Measurements from ENCODE around the gene TMEM50A.
"Not testable (repeated sequence)": the region's sequence is repeated elsewhere in the genome, so short reads cannot be mapped to it uniquely, and the experiment has no call there.

TMEM50A gene

GRCh38 chr1:25337483-25338187, 499 bp upstream of the TMEM50A start:
- peak in 1 of 4 experiments; percentile 31 for DNase-seq

- DNase-seq, result no peak
These were observed 852 bp downstream of the TMEM50A start for GRCh38 chr1:25338986-25339385.

DNA sequence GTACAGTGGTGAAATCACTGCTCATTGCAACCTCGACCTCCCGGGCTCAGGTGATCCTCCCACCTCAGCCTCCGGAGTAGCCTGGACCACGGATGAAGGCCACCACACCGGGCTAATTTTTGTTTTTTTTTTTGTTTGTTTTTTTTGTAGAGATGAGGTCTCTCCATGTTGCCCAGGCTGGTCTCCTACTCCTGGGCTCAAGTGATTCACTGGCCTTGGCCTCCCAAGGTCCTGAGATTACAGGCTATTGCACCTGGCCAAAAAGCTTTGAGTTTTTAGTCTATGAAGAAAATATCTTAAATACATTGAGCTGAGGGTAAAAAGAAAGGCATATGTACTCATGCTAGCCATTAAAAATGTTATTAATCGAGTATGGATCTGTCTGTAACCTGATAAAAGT, 3.6 kb downstream of the TMEM50A start:
- no peak for DNase-seq

GRCh38 chr1:25342846-25343245, 4.7 kb downstream of the TMEM50A start:
- no peak for DNase-seq

DNA sequence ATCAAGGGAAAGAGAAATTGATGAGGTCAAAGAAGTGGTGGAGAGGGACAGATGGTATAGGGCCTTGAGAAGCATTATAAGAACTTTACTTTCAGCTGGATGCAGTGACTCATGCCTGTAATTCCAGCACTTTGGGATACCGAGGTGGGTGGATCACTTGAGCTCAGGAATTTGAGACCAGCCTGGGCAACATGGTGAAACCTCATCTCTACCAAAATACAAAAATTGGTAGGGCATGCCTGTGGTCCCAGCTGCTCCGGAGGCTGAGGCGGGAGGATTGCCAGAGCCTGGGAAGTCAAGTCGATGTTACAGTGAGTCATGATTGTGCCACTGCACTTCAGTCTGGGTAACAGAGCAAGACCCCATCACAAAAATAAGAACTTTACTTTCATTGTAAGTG, 5.7 kb downstream of the TMEM50A start:
- no peak for DNase-seq

GRCh38 chr1:25347556-25347955, 9.4 kb downstream of the TMEM50A start:
- DNase-seq, result no peak

GRCh38 chr1:25349606-25350005, 11.5 kb downstream of the TMEM50A start:
- no peak for DNase-seq

DNA sequence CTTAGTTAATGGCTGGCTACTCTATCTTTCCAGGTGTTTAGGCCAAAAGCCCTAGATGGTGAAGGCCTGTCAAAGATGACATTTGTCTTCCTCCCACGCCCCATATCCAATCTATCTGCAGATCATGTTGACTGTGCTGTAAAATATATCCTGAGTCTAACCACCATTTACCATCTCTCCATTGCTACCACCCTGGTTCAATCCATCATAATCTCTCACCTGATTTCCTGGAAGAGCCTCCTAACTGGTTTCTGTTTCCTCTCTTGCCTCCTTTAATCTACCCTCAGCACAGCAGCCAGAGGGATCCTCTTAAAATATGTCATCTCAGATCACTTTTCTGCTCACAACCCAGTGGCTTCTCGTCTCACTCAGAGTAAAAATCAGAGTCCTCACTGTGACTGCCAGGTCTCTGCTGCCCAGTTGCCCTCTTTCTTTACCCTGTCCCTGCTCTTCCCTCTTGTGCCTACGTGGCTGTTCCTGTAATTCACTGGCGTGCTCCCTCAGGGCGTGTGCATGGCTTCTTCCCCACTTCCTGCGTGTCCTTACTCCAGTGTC, 17.8 kb downstream of the TMEM50A start:
- no peak for DNase-seq

DNA sequence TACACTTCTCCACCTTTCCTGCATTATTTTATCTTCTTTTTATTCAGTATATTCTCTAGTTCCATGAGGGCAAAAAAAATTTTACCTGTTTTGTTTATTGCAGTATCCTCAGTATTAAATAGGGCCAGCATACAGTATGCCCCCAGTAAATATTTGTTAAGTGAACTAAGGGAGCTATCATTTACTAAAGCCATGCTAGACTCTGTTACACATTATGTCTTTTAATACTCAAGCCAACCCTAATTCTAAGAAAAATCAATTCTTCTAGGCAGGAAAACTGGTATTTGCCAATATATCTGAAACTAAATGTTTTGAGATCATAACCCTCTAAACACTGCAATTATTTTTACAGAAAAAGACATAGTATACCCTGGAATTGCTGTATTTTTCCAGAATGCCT, 18.3 kb downstream of the TMEM50A start:
- no peak for DNase-seq

GRCh38 chr1:25356848-25357247, 18.7 kb downstream of the TMEM50A start:
- DNase-seq, result no peak

- no peak for DNase-seq
These were observed 22.8 kb downstream of the TMEM50A start for GRCh38 chr1:25360596-25361581.

DNA sequence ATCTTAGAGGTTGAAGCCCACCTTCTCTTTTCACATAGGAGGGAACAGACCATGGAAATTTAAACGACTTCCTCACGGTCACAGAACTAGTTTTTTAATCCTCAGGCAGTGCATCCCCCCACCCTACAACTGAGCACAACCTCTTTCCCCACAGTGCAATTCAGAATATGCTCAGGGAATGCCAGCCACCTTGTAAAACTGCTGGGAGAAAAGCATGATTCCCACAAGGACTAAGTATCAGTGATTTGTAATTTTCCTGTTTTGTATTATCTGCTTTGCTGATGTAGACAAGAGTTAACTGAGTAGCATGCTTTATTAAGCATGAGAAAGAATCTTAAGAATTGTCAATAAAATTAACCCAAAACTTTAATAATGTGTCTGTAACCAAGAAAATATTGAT, 23.8 kb downstream of the TMEM50A start:
- no peak for DNase-seq

GRCh38 chr1:25362634-25363559, 24.8 kb downstream of the TMEM50A start:
- not testable (repeated sequence) for DNase-seq

GRCh38 chr1:25369241-25369640, 31.1 kb downstream of the TMEM50A start:
- DNase-seq, result no peak

DNA sequence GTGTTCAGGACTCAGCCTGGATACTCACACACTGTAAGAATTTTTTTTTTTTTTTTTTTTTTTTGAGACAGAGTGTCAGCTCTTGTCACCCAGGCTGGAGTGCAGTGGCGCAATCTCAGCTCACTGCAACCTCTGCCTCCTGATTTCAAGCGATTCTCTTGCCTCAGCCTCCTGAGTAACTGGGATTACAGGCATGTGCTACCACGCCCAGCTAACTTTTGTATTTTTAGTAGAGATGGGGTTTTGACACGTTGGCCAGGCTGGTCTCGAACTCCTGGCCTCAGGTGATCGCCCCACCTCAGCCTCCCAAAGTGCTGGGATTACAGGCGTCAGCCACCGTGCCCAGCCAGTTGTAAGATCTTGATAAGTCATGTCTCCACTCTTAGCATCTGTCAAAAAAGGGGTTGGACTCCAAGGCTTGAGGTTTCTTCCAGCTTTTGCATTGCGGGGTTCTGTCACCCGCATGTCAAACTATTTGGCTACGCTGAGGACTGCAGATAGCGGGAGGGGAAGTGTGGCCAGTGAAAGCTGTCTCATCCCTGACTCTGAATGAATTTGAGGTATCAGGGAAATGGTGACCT, 31.6 kb downstream of the TMEM50A start:
- DNase-seq, result not testable (repeated sequence)

- not testable (repeated sequence) for DNase-seq
These were observed 33.6 kb downstream of the TMEM50A start for GRCh38 chr1:25371757-25372156.

- DNase-seq, result not testable (repeated sequence)
These were observed 40.2 kb downstream of the TMEM50A start for GRCh38 chr1:25378367-25378766.

DNA sequence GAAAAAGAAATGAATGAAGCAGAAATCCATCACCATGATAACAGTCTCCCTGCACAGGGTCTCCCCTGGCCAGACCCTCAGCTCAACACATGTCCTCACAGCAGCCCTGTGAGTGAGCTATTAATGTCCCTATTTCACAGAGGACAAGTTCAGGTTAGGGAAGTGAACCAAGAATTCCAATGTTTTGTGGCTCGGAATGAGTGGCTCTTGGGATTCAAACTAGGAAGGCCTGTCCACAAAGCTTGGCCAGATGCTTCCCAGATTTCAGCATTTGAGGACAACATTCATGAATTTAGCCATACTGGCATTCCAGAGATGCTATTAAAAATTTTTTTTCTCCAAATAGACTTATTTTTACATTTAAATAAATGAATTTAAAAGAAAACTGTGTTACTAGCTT, 44.4 kb downstream of the TMEM50A start:
- DNase-seq, result not testable (repeated sequence)

GRCh38 chr1:25383090-25383489, 45.0 kb downstream of the TMEM50A start:
- not testable (repeated sequence) for DNase-seq

DNA sequence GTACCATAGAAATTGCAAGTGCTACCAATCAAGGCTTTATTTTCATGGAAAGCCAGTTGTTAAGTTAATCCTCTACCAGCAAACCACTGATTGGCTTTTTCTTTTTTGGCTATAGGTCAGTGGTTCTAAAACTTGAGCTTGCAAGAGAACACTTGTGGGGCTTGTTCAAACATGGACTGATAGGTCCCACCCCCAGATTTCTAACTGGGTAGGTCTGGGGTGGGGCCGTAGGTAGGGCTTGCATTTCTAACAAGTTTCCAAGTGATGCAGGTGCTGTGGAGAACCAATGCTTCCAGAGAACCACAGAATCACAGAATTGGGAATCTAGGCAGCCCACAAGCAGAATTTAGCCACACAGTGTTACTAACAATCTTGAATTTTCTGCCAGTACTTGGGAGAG, 45.7 kb downstream of the TMEM50A start:
- not testable (repeated sequence) for DNase-seq

- not testable (repeated sequence) for DNase-seq
These were observed 49.0 kb downstream of the TMEM50A start for GRCh38 chr1:25387096-25387495.

DNA sequence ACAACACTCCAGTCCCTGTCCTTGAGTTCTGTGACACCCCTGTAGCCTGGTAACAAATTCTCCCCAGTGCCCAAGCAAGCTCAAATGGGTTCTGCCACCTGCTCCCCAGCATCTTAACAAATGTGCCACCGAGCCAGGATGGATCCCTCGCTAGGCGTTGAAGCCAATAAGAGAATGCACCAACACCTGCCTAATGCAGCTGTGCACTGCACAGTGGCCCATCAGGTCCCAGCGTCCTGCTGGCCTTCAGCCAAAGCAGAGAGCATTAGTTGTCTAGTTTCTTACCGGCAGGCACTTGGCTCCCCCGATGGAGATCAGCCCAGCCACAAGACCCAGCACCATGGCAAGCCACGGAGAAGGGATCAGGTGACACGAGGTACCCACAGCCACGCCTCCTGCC, 50.6 kb downstream of the TMEM50A start:
- not testable (repeated sequence) for DNase-seq
